ENCODE data around the gene RNU2-1.
"Not testable (repeated sequence)": the region's sequence is repeated elsewhere in the genome, so short reads cannot be mapped to it uniquely, and the experiment has no call there.

RNU2-1 gene

DNA sequence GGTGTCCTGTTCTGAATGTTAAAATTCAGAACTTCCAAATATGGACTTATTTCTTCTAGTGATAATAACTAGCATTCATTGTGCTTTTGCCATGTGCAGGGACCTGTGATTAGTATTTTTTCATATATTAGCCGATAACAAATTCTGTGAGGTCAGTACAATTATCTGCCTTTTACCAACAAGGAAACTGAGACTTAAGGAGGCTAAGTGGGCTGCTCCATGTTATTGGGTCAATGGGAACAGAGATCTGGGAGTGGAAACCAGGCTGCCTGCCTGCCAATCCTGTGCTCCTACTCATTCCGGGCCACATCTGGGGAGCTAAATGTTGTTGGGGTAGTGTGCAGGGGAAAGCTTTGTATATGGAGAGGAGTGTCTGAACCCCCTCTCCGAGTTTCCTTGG is 18.4 kb downstream of the RNU2-1 start:
- DNase-seq = no peak

DNA sequence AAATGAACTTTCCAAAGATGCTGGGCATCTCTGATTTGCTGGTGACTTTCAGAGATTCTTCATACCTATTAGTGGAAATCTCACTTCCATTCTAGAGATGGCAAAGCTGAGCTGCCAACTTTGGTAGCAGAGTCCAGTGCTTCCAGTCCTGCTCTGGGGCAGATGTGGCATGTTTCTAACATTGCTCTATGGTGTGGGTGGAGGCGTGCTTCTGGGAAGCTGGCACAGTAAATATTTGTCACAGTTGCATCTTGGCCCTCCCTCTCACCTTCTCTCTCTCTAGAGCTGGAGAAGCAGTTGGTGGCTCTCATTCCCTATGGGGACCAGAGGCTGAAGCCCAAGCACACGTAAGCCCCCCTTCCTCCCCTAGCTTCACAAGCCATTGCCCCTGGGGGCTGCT is 20.2 kb downstream of the RNU2-1 start:
- no peak for DNase-seq

DNA sequence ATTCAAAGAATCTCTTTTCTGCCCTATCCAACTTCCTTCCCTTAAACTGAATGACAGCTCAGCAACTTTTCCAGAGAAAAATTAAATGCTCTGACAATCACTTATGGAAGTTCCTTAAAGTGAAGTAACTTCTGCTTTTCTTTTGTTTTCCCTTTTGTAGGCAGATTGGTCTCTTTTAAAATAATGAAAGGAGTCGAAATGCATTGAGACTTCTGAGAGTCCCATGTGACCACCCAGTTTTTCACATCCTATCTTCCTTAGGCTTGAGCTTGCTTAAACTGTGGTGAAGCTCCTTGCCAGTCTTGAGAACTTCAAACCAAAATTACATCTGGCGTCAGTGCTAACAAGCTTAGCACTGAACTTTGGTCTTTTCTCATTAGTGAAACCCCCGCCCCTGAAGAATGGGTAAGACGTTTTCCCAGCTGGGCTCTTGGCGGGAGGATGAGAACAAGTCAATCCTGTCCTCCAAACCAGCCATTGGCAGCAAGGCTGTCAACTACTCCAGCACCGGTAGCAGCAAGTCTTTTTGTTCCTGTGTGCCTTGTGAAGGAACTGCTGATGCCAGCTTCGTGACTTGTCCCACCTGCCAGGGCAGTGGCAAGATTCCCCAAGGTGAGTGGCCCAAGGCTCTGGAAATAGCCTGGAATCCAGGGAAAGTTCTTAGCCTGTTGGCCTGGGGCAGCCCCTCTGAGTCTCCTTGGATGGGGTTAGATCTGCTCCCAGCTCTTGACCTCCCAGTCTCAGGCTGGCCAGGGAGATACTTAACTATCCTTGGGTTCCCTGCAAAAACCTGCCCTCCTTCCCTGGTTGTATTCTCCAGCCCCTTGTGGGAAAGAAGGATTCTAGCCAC is 20.9 kb downstream of the RNU2-1 start:
- peak; percentile 11 for DNase-seq

DNA sequence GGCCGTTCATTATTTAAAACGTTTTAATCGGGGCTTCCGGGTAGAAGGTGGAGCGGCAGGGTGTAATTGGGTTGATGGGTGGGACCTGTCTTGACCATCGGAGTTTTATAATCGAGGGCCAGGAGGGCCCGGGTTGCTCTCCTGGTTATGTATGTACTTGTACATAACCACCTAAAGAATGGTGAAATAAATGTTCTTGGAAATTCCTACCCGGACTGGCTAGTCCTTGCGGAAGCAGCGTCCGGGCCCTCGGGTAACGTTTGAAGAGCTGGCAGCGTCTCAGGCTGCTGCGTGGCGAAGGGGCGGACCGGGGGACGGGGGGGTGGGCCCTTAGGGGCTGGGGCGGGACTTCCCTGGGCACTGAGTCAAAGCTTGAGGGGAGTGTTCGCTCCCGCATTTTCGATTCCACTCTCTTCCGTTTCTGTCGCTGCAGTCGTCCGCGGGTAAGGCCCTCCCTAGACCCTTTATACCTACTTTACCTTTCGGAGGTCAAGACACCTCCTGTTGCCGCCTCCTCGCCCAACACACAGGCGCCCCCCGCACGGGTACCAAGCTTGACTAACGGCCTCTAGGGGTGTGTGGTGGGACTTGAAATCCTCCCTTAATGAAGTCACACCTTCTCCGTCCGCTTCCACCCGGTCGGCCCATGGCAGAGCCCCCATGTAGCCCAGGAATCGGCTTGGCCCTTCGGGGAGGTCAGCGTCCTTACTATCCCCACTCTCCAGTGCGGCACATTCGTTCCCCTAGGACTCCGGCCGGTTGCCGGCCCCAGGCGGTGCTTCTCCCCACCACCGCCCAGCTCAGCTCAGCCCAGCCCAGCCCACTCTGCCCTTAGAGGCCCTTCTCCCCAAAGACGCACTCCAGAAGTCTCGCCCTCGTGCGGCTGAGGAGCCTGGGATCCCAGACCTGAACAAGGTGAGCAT is 22.0 kb downstream of the RNU2-1 start, which contains the start of gene TMEM106A:
TMEM106A (plus strand) TSS at position 396 of the 923 bp plus-strand sequence. CDS start 1,167 bp downstream, outside the sequence.
- peak; percentile 77 for DNase-seq

GRCh38 chr17:43211123-43211479 is 22.7 kb downstream of the RNU2-1 start:
- no peak for DNase-seq

DNA sequence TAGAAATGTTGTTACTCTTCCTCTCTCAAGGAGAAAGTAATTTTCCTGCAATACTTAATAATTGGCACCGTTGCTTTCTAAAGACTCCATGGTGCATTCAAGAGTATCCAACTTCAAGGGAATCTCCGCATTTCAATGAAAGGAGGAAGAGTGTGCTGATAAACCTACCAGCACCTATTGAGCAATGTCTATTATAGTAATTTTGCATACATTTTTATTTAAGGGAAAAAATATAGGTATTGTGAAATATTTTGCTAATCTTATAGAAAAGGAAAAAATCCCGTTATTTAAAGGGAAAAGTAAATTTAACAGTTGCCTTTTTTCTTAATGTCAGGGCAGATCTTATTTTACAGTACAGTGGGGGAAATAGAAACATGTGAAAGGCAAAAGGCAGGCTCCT is 23.2 kb downstream of the RNU2-1 start:
- DNase-seq = no peak

DNA sequence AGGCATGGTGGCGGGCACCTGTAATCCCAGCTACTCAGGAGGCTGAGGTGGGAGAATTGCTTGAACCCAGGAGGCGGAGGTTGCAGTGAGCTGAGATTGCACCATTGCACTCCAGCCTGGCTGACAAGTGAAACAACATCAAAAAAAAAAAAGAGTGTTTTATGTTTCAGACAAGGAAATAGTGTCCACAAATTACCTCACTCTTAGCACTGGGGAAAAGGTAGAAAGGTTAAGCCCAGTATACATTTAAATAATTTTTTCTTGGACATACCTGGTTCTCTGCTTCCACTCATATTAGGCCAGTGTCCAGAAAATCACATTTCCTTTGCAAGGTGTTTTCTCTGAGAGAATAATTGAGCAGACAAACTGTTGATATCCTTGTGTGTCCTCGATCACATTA is 30.8 kb downstream of the RNU2-1 start:
- DNase-seq = not testable (repeated sequence)

- no peak for DNase-seq
Measured at GRCh38 chr17:43200127-43200526, 33.6 kb downstream of the RNU2-1 start.

DNA sequence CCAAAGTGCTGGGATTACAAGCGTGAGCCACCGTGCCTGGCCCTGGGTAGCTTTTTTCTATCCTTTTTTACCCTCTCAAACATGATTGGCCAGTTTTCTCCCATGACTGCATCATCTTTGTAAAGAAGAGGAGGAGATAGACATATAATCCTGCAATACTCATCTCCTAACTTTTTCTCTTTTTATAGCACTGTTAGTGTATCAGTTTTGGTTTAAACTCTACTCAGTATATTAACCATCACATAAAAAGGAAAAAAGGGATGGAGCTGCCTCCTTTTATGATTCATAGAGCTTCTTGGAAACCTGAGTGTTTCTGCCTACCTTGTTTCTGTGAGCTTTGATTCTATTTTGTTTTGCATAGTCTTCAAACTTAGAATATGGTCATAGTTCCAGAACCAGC is 34.1 kb downstream of the RNU2-1 start:
- no peak for DNase-seq

DNA sequence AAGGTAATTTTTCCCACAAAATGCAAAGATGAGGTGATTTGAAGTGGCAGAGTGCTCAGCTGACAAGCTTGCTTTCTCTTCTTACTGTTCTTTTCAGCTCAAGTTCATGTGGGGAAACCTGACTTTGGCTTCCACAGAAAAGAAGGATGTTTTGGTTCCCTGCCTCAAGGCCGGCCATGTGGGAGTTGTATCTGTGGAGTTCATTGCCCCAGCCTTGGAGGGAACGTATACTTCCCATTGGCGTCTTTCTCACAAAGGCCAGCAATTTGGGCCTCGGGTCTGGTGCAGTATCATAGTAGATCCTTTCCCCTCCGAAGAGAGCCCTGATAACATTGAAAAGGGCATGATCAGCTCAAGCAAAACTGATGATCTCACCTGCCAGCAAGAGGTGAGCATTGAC is 40.5 kb downstream of the RNU2-1 start:
- DNase-seq = no peak

DNA sequence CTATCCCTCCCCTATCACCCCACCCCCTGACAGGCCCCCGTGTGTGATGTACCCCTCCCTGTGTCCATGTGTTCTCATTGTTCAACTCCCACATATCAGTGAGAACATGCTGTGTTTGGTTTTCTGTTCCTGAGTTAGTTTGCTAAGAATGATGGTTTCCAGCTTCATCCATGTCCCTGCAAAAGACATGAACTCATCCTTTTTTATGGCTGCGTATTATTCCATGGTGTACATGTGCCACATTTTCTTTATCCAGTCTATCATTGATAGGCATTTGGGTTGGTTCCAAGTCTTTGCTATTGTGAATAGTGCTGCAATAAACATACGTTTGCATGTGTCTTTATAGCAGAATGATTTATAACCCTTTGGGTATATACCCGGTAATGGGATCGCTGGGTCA is 47.1 kb downstream of the RNU2-1 start:
- not testable (repeated sequence) for DNase-seq

DNA sequence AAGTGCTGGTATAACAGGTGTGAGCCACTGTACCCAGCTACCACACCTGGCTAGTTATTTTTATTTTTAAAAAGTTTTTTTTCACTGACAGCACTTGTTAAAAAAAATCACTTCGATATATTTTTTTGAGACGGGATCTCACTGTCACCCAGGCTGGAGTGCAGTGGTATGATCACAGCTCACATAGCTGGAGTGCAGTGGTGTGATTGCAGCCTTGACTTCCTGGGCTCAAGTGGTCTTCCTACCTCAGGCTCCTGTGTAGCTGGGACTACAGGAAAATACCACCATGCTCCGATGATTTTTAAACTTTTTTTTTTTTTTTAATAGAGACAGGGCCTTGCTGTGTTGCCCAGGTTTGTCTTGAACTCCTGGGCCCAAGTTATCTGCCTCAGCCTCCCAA is 49.9 kb downstream of the RNU2-1 start:
- DNase-seq = no peak
